ENCODE data around the gene BMS1.

BMS1 gene

DNA sequence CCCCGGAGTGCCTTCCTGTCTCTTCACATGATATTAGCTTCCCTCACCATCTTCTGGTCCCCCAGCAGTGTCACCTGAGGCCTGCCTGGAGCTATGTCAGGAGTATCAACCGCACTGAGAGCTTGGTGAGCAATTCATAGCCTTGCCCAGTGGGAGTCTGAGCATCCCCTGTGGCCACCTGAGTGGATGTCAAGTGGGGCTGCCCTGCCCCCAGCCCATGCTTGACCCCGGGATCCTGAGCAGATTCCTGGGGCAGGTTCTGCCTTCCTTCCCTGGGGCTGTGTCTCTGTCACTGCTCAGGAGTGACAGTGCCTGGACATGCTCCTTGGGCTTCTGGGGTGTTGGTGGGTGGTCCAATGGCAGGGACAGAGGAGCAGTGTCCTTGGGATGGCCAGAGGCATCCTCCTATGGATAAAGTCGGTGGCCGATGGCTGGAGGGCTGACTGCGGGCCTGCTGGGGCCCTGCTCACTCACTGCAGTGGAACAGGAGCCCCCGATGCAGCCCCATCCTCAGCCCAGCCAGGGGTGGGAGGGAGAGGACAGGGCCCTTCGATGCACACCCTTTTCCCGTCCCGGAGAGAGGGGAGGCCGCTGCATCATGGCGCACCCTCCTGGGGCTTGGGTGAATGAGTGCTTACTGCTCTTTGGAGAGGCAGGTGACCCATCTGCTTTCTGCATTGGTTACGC lies 95.7 kb downstream of the BMS1 start:
- TF ChIP-seq CTCF (IDR thresholded peaks at IDR 0.05; ENCODE audit: low read depth, low read length): no peak
- no peak for DNase-seq (ENCODE audit: extremely low read depth, low read depth)

- DNase-seq (ENCODE audit: extremely low read depth, low read depth): no peak
- no peak for TF ChIP-seq CTCF (IDR thresholded peaks at IDR 0.05; ENCODE audit: low read depth, low read length)
Measured at GRCh38 chr10:42878821-42879195, 96.2 kb downstream of the BMS1 start.

- no peak for TF ChIP-seq CTCF (IDR thresholded peaks at IDR 0.05; ENCODE audit: low read depth, low read length)
- no peak for DNase-seq (ENCODE audit: extremely low read depth, low read depth)
Measured at GRCh38 chr10:42879380-42880254, 97.0 kb downstream of the BMS1 start.

DNA sequence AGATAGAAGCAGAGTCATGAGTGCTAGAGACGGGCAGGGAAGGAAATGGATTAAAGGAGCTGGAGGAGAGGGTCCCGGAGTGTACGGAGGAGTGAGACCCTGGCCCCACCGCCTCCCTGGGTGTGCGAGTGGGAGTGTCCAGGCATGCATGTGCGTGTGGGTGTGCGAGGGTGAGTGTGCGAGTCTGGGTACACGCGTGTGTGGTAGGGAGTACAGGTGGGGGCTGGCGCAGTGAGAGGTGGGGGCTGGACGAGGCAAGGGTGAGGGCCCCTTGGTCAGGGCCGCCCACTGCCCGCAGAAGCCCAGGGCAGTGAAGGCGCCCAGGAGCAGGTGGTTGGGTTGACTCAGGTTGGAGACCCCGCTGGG lies 97.6 kb downstream of the BMS1 start:
- no peak for DNase-seq (ENCODE audit: extremely low read depth, low read depth)
- TF ChIP-seq CTCF (IDR thresholded peaks at IDR 0.05; ENCODE audit: low read depth, low read length): no peak

DNA sequence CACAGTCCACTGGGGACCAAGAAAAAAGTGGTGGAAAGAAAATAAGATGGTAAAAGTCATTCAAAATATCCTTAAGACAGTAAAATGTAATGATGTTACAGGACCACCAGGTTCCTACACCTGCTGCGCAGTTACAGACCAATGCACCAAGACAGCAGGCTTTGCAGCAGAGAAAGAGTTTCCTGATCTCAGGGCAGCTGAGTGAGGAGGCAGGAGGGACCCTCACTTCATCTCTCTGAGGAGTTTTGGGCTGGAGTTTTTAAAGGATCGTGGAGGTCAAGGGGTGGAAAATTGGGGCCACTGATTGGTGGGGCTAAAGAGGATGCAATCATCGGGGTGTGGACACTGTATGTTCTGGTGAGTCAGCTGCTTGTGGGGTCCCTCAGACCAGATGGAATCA lies 100.0 kb downstream of the BMS1 start:
- TF ChIP-seq CTCF (IDR thresholded peaks at IDR 0.05; ENCODE audit: low read depth, low read length): no peak
- no peak for DNase-seq (ENCODE audit: extremely low read depth, low read depth)
